Measurements from ENCODE around the gene KLHDC4. TPM values are rescaled to one million over a fixed set of nuclear protein-coding genes. Genes with fewer than 3 reads are reported as not detected.

The KLHDC4 gene
- total and polyA plus RNA-seq, 10 of the 15 experiments (the other 5 are each of a cell fraction or from before 2014, with no cell fraction given): 0.80 to 62.1 (median 32.8) TPM

DNA sequence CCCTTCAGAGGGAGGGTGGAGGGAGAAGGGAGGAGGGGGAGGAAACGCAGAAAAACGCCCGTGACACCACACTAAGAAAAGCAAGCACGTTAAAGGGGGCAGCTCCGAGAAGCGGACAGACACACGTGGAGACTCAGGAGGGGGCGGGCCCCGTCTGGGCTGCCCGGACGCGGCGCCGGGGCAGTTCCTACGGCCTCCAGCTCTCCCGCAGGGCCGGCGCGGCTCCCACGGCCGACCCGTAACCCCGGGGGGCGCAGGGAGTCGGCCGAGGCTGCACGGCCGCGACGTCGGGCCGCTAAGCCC is 362 bp downstream of the KLHDC4 start:
- intact Hi-C loops (cut with micrococcal nuclease; ENCODE audit: unreplicated experiment): loop anchor here (5.0 to 10.0 kb wide), 3 partner anchors 63 to 373 kb away; partner anchors contain the start of gene MAP1LC3B
- Histone ChIP-seq H3K36me3 (ENCODE audit: control insufficient read depth in 2 of 2, insufficient read depth in 2 of 2, low read length in 1 of 2) (peaks cover 4% of the 10 kb centered on the region in 2 experiments; a peak in 3 of 4 replicates), H3K4me2 (ENCODE audit: control insufficient read depth, insufficient read depth) (peak overlapping the region; percentile 99; the same call in 1 of the 2 replicates), H3K4me3 (peak overlapping the region; percentile 89), H3K4me1 (ENCODE audit: control insufficient read depth, insufficient read depth, low read length) (peaks cover 6% of the 10 kb centered on the region), H3K79me2 (ENCODE audit: control insufficient read depth, insufficient read depth, low read length) (peaks cover 32% of the 10 kb centered on the region), H3K27ac (ENCODE audit: control insufficient read depth, insufficient read depth) (peak overlapping the region; percentile 93), H4K20me1 (ENCODE audit: control insufficient read depth, insufficient read depth) (no peaks in the 10 kb centered on the region), H3K27me3 (replicated peaks in 1 of 2; ENCODE audit: control insufficient read depth in 2 of 2, insufficient read depth in 2 of 2, low read length in 1 of 2) (no peaks in the 10 kb centered on the region), H2AFZ (ENCODE audit: control insufficient read depth, low read depth, low read length) (peak overlapping the region; percentile 86), H3K9me3 (replicated peaks; ENCODE audit: control insufficient read depth, insufficient read depth, low read length) (no peaks in the 10 kb centered on the region), H3K9ac (ENCODE audit: control insufficient read depth, insufficient read depth, low read length) (peak overlapping the region; percentile 94)
- TSS peak; percentile 79 for BruUV-seq (replicated peaks)
- no peak for TF ChIP-seq E4F1 (IDR thresholded peaks at IDR 0.05; ENCODE audit: borderline replicate concordance, partially characterized antibody)
- no peak for TF ChIP-seq EZH2 (IDR thresholded peaks at IDR 0.05; ENCODE audit: borderline replicate concordance, control insufficient read depth, low read depth, low read length)
- no peak for TF ChIP-seq PBX3 (IDR thresholded peaks at IDR 0.05; ENCODE audit: insufficient replicate concordance, low read depth, low read length)
- no peak for TF ChIP-seq IRF4 (IDR thresholded peaks at IDR 0.05; ENCODE audit: low read depth, low read length)
- TF ChIP-seq ZNF217 (IDR thresholded peaks at IDR 0.05): no peak
- no peak for TF ChIP-seq HDAC2 (IDR thresholded peaks at IDR 0.05)
- TF ChIP-seq TARDBP (IDR thresholded peaks at IDR 0.05; ENCODE audit: borderline replicate concordance): no peak
- no peak for TF ChIP-seq RAD51 (IDR thresholded peaks at IDR 0.05)
- TF ChIP-seq CUX1 (IDR thresholded peaks at IDR 0.05; ENCODE audit: insufficient replicate concordance, low read depth, low read length): no peak
- TF ChIP-seq SKIL (IDR thresholded peaks at IDR 0.05; ENCODE audit: low read depth, poor library complexity, severe bottlenecking): no peak
- DNase-seq (ENCODE audit: low read depth, low spot score) (no peak), ATAC-seq (peak; percentile 49), FAIRE-seq (no peak)
- in situ Hi-C loops (cut with MboI): no loop called here
- RAD21 ChIA-PET (ENCODE audit: unreplicated experiment): interaction anchor here (0.9 to 1.2 kb wide), 4 partner anchors 13 to 110 kb away, joined by 3 to 6 read pairs (median 3); no protein-coding TSS in a partner anchor
- SMC1A ChIA-PET (ENCODE audit: uncharacterized antibody, unreplicated experiment): interaction anchor here (0.7 to 1.6 kb wide), 3 partner anchors 13 to 106 kb away, joined by 3 to 7 read pairs (median 4); no protein-coding TSS in a partner anchor
- 1% methylated on average over 29 of the region's 32 CpGs for WGBS (ENCODE audit: insufficient coverage, insufficient replicate concordance, low lambda C conversion rate, missing lambda C conversion rate)
- POLR2A ChIA-PET: interaction anchor here (1.3 to 1.4 kb wide), 4 partner anchors 8 to 381 kb away, joined by 3 to 5 read pairs (median 3); partner anchors contain the start of gene FBXO31
- CTCF ChIA-PET: interaction anchor here (1.1 to 1.9 kb wide), 6 partner anchors 9 to 136 kb away, joined by 3 to 6 read pairs (median 4); no protein-coding TSS in a partner anchor

Measured in GM12878 (cell line).